ENCODE data around the gene MAN1C1. TPM values are rescaled to one million over a fixed set of nuclear protein-coding genes. Genes with fewer than 3 reads are reported as not detected.
A peak's percentile ranks its signal among the peaks of the same experiment; 100 is the strongest.

The MAN1C1 gene
- total RNA-seq, 1 donor from 2014 or later: 0.20 TPM

DNA sequence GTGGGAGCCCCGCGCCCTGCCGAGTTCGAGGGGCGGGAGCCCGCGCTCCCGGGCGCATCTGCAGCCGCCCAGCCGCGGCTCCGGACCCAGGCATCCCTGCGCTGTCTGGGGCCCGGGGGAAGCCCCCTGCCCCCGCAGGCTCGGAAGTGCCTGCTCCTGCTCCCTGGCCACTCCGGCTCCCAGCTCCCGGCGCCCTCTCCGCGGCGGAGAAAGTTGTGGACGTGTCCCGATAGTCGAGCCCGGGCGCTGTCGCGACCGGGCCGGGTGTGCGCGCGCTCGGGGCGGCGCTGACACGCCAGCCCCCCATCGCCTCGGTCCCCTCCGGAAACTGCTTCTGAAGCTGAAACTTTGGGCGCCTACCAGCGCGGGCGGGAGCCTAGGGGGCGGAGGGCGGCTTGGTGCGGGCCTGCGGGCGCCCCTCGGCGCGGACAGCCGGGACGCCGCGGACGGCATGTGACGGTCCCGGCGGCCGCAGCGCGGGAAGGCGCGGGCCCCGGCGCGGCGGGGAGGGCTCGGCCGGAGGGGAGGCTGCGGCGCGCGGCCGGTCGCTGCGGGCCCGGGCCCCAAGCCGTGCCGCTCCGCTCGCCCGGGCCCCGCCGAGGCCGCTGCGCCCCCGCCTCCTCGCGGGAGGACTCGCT lies 515 bp downstream of the MAN1C1 start:
- ChIA-PET CTCF (no interaction called here), POLR2A (no interaction called here)
- TF ChIP-seq CTCF (IDR thresholded peaks at IDR 0.05): no peak
- Mint-ChIP-seq H3K27ac (no peak overlapping the region), H3K4me3 (peak overlapping the region; percentile 63), H3K9me3 (no peaks in the 10 kb centered on the region), H3K4me1 (peaks cover 25% of the 10 kb centered on the region), H3K36me3 (ENCODE audit: low read depth) (no peaks in the 10 kb centered on the region), H3K27me3 (peaks cover 33% of the 10 kb centered on the region)
- peak; percentile 28 for DNase-seq
- no peak for ATAC-seq (ENCODE audit: low read depth)
- intact Hi-C loops (cut with micrococcal nuclease): loop anchor here (5.0 kb wide), 4 partner anchors 55 to 380 kb away; partner anchors contain the start of genes MACO1 and PAFAH2

- Mint-ChIP-seq H3K9me3 (no peaks in the 10 kb centered on the region), H3K27me3 (peaks cover 37% of the 10 kb centered on the region), H3K27ac (no peak overlapping the region), H3K4me3 (peak overlapping the region; percentile 73), H3K4me1 (peaks cover 25% of the 10 kb centered on the region), H3K36me3 (ENCODE audit: low read depth) (no peaks in the 10 kb centered on the region)
- ATAC-seq (ENCODE audit: low read depth): no peak
- no peak for TF ChIP-seq CTCF (IDR thresholded peaks at IDR 0.05)
- DNase-seq: no peak
- ChIA-PET CTCF (interaction anchor here (0.9 kb wide), 1 partner anchor 36 kb away, joined by 3 read pairs; no protein-coding TSS in a partner anchor), POLR2A (no interaction called here)
- intact Hi-C loops (cut with micrococcal nuclease): loop anchor here (5.0 kb wide), 4 partner anchors 56 to 379 kb away; partner anchors contain the start of genes MACO1 and PAFAH2
Observed at GRCh38 chr1:25617625-25618432, 1.2 kb downstream of the MAN1C1 start.

DNA sequence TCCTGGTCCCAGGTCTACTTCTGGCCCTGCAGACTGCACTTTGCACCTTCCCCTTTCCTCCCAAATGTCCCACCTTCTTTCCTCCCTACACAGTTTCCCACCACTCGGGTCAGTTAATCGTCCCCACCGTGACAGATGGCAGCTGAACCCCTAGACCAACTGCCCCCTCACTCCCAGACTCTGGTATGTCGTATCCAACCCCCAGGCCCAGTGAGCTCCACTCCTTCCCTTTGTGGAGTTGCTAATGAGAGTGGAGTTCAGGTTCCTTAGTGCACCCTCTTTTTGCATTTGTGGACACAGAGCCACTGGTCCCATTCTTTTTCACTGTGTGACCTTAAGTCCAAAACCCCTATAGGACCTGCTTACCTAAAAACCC lies 1.8 kb downstream of the MAN1C1 start:
- Mint-ChIP-seq H3K4me3 (peak overlapping the region; percentile 73), H3K36me3 (ENCODE audit: low read depth) (no peaks in the 10 kb centered on the region), H3K9me3 (no peaks in the 10 kb centered on the region), H3K4me1 (peaks cover 25% of the 10 kb centered on the region), H3K27ac (peak overlapping the region; percentile 69), H3K27me3 (peaks cover 40% of the 10 kb centered on the region)
- ChIA-PET POLR2A (interaction anchor here (0.7 kb wide), 1 partner anchor 70 kb away, joined by 3 read pairs; no protein-coding TSS in a partner anchor), CTCF (interaction anchor here (0.8 to 1.3 kb wide), 4 partner anchors 9 to 98 kb away, joined by 3 to 6 read pairs (median 4); no protein-coding TSS in a partner anchor)
- intact Hi-C loops (cut with micrococcal nuclease): loop anchor here (5.0 kb wide), 4 partner anchors 56 to 379 kb away; partner anchors contain the start of genes MACO1 and PAFAH2
- no peak for TF ChIP-seq CTCF (IDR thresholded peaks at IDR 0.05)
- no peak for ATAC-seq (ENCODE audit: low read depth)
- no peak for DNase-seq

GRCh38 chr1:25619101-25619890 lies 2.7 kb downstream of the MAN1C1 start:
- Mint-ChIP-seq H3K27ac (no peak overlapping the region), H3K27me3 (peaks cover 40% of the 10 kb centered on the region), H3K36me3 (ENCODE audit: low read depth) (no peaks in the 10 kb centered on the region), H3K4me1 (peaks cover 25% of the 10 kb centered on the region), H3K9me3 (no peaks in the 10 kb centered on the region), H3K4me3 (peak overlapping the region; percentile 53)
- POLR2A ChIA-PET: interaction anchor here (0.5 to 0.7 kb wide), 2 partner anchors 64 to 70 kb away, joined by 3 to 9 read pairs; no protein-coding TSS in a partner anchor
- CTCF ChIA-PET: interaction anchor here (0.8 to 1.3 kb wide), 3 partner anchors 10 to 99 kb away, joined by 3 to 6 read pairs (median 4); no protein-coding TSS in a partner anchor
- intact Hi-C loops (cut with micrococcal nuclease): loop anchor here (5.0 kb wide), 4 partner anchors 57 to 378 kb away; partner anchors contain the start of genes MACO1 and PAFAH2
- DNase-seq: no peak
- no peak for TF ChIP-seq CTCF (IDR thresholded peaks at IDR 0.05)
- ATAC-seq (ENCODE audit: low read depth): no peak
